Thoracic aorta (tissue), 2 donors: ENCODE data around the gene MTX1. TPM values are rescaled to one million over a fixed set of nuclear protein-coding genes. Genes with fewer than 3 reads are reported as not detected.
"Not testable (repeated sequence)": the region's sequence is repeated elsewhere in the genome, so short reads cannot be mapped to it uniquely, and the experiment has no call there.

ENCODE experiments used
- ATAC-seq: fragments of 150-250 bp; one replicate; pipeline ENCODE4 v1.8.0; 2017; ENCODE audit warnings: low read depth; ENCODE audit not compliant: insufficient number of reproducible peaks, low FRiP score
- DNase-seq: peaks from one replicate; pipeline ENCODE4 v3.0.0-alpha.2; 2020; ENCODE audit warnings: low spot score
- H3K27ac ChIP-seq, 2 donors: fragments of 200-600 bp; sonication (generic); 1 replicate in 1 of 2; 2 replicates in 1 of 2; pipeline ENCODE4 v1.5.1; 2016; ENCODE audit warnings: mild to moderate bottlenecking in 2 of 2, moderate library complexity in 2 of 2
- H3K27me3 ChIP-seq: fragments of 200-600 bp; sonication (generic); replicated peaks from 2 replicates; pipeline ENCODE4 v1.6.0; 2016; ENCODE audit warnings: mild to moderate bottlenecking; ENCODE audit not compliant: insufficient read depth
- H3K36me3 ChIP-seq: fragments of 200-600 bp; sonication (generic); one replicate; pipeline ENCODE4 v1.5.1; 2016
- H3K4me1 ChIP-seq, 2 donors: fragments of 200-600 bp; sonication (generic); 1 replicate in 1 of 2; 2 replicates in 1 of 2; pipeline versions ENCODE4 v1.5.1 to v1.6.0; 2016; ENCODE audit warnings: low read depth in 2 of 2, mild to moderate bottlenecking in 1 of 2; ENCODE audit not compliant: control insufficient read depth in 1 of 2
- H3K4me3 ChIP-seq: fragments of 200-600 bp; sonication (generic); 2 replicates; pipeline ENCODE4 v1.5.1; 2016; ENCODE audit warnings: mild to moderate bottlenecking
- H3K9me3 ChIP-seq: fragments of 200-600 bp; sonication (generic); 2 replicates; pipeline ENCODE4 v1.5.1; 2016
- CTCF ChIP-seq: fragments of 200-600 bp; sonication (generic); IDR thresholded peaks from one replicate; pipeline ENCODE4 v1.5.1; 2019; ENCODE audit warnings: antibody characterized with exemption
- total RNA-seq, 2 donors: library from RNA; depleted of rRNA; stranded (reverse); fragments of >200 nt; gene quantifications; one replicate each; pipeline versions ENCODE4 v1.1.0 to v1.2.3, GENCODE V29; 2016

Gene MTX1
- total RNA-seq, 2 donors from 2014 or later, result 21.7 to 22.9 TPM

GRCh38 chr1:155226910-155227260, 18.4 kb downstream of the MTX1 start:
- Histone ChIP-seq H3K27me3 (no peaks in the 10 kb centered on the region), H3K4me3 (peak overlapping the region; percentile 74), H3K36me3 (no peaks in the 10 kb centered on the region), H3K4me1 (peaks cover 30 to 44% of the 10 kb centered on the region in 2 donors), H3K9me3 (no peaks in the 10 kb centered on the region), H3K27ac (peak overlapping the region; percentile 74 to 77)
- ATAC-seq (no peak), DNase-seq (no peak)
- no peak for TF ChIP-seq CTCF

GRCh38 chr1:155227261-155228095, 19.0 kb downstream of the MTX1 start:
- TF ChIP-seq CTCF, result no peak
- H3K27ac ChIP-seq, result peak overlapping the region; percentile 74 to 77
- peak; percentile 92 for ATAC-seq
- H3K4me3 ChIP-seq, result peak overlapping the region; percentile 74
- peaks cover 36 to 50% of the 10 kb centered on the region in 2 donors for H3K4me1 ChIP-seq
- no peaks in the 10 kb centered on the region for H3K27me3 ChIP-seq
- H3K9me3 ChIP-seq, result no peaks in the 10 kb centered on the region
- peak; percentile 92 for DNase-seq
- no peaks in the 10 kb centered on the region for H3K36me3 ChIP-seq

- Histone ChIP-seq H3K4me3 (peak overlapping the region; percentile 74), H3K27me3 (no peaks in the 10 kb centered on the region), H3K9me3 (no peaks in the 10 kb centered on the region), H3K27ac (peak overlapping the region; percentile 71 to 77), H3K4me1 (peaks cover 40 to 53% of the 10 kb centered on the region in 2 donors), H3K36me3 (no peaks in the 10 kb centered on the region)
- ATAC-seq, result no peak
- no peak for DNase-seq
- TF ChIP-seq CTCF, result no peak
These were observed 19.6 kb downstream of the MTX1 start for GRCh38 chr1:155228096-155228427.

GRCh38 chr1:155231302-155231701, 22.8 kb downstream of the MTX1 start:
- H3K9me3 ChIP-seq, DNase-seq, H3K36me3 ChIP-seq, H3K4me3 ChIP-seq, H3K27me3 ChIP-seq, ATAC-seq: not testable (repeated sequence)
- H3K4me1 ChIP-seq, result peaks cover 19 to 28% of the 10 kb centered on the region in 2 donors
- peak overlapping the region; percentile 68 to 83 for H3K27ac ChIP-seq

- H3K36me3 ChIP-seq, ATAC-seq, DNase-seq, H3K9me3 ChIP-seq, H3K27me3 ChIP-seq, H3K4me3 ChIP-seq: not testable (repeated sequence)
- Histone ChIP-seq H3K27ac (peak overlapping the region; percentile 68 to 83), H3K4me1 (peaks cover 18 to 25% of the 10 kb centered on the region in 2 donors)
These were observed 23.8 kb downstream of the MTX1 start for GRCh38 chr1:155232001-155232978.

- not testable (repeated sequence) for H3K27me3 ChIP-seq, ATAC-seq, H3K9me3 ChIP-seq, H3K4me3 ChIP-seq, H3K27ac ChIP-seq, H3K36me3 ChIP-seq, DNase-seq
- H3K4me1 ChIP-seq, result peaks cover 14 to 18% of the 10 kb centered on the region in 2 donors
These were observed 25.0 kb downstream of the MTX1 start for GRCh38 chr1:155233502-155233901.

GRCh38 chr1:155235375-155235774, 26.9 kb downstream of the MTX1 start:
- not testable (repeated sequence) for DNase-seq, H3K36me3 ChIP-seq, H3K27me3 ChIP-seq, ATAC-seq, H3K27ac ChIP-seq, H3K4me3 ChIP-seq, H3K9me3 ChIP-seq
- peaks cover 14 to 27% of the 10 kb centered on the region in 2 donors for H3K4me1 ChIP-seq
